Pons (tissue), 1 donor: ENCODE data around the gene POLA2.
"Not testable (repeated sequence)": the region's sequence is repeated elsewhere in the genome, so short reads cannot be mapped to it uniquely, and the experiment has no call there.

Experiments
- DNase-seq: peaks from one replicate; pipeline ENCODE4 v3.0.0-alpha.2; 2016; ENCODE audit warnings: low spot score

POLA2 gene

GRCh38 chr11:65308281-65308891, 46.6 kb downstream of the POLA2 start:
- DNase-seq = no peak

GRCh38 chr11:65309006-65309405, 47.2 kb downstream of the POLA2 start:
- DNase-seq = no peak

GRCh38 chr11:65310215-65310614, 48.5 kb downstream of the POLA2 start:
- DNase-seq = no peak

- no peak for DNase-seq
These were observed 49.0 kb downstream of the POLA2 start for GRCh38 chr11:65310736-65311135.

- no peak for DNase-seq
These were observed 49.5 kb downstream of the POLA2 start for GRCh38 chr11:65311170-65311678.

GRCh38 chr11:65314501-65315203, 52.9 kb downstream of the POLA2 start, which contains the start of gene CDC42EP2:
CDC42EP2 (plus strand) TSS chr11:65314866; CDS start chr11:65320899, 6,033 bp downstream.
- peak; percentile 88 for DNase-seq

- DNase-seq = no peak
These were observed 53.6 kb downstream of the POLA2 start for GRCh38 chr11:65315204-65315865.

- no peak for DNase-seq
These were observed 54.1 kb downstream of the POLA2 start for GRCh38 chr11:65315866-65316226.

- no peak for DNase-seq
These were observed 54.7 kb downstream of the POLA2 start for GRCh38 chr11:65316227-65317024.

GRCh38 chr11:65317025-65317786, 55.4 kb downstream of the POLA2 start:
- no peak for DNase-seq

GRCh38 chr11:65320386-65321075, 58.8 kb downstream of the POLA2 start:
- DNase-seq = no peak

GRCh38 chr11:65321076-65321475, 59.3 kb downstream of the POLA2 start:
- DNase-seq = no peak

GRCh38 chr11:65321828-65322485, 60.2 kb downstream of the POLA2 start:
- peak; percentile 16 for DNase-seq

- no peak for DNase-seq
These were observed 62.1 kb downstream of the POLA2 start for GRCh38 chr11:65323813-65324212.

GRCh38 chr11:65325435-65325834, 63.7 kb downstream of the POLA2 start:
- DNase-seq = no peak

- no peak for DNase-seq
These were observed 65.3 kb downstream of the POLA2 start for GRCh38 chr11:65327021-65327420.

- DNase-seq = no peak
These were observed 67.7 kb downstream of the POLA2 start for GRCh38 chr11:65329478-65329877.

- DNase-seq = peak; percentile 96
These were observed 68.2 kb downstream of the POLA2 start for GRCh38 chr11:65329944-65330403.

- DNase-seq = no peak
These were observed 68.8 kb downstream of the POLA2 start for GRCh38 chr11:65330544-65330943.

- not testable (repeated sequence) for DNase-seq
These were observed 70.8 kb downstream of the POLA2 start for GRCh38 chr11:65332591-65332990.
